ENCODE data around the gene RICTOR. TPM values are rescaled to one million over a fixed set of nuclear protein-coding genes. Genes with fewer than 3 reads are reported as not detected.

The RICTOR gene
- total and polyA plus RNA-seq, 2 donors (not counting 3 experiments of a cell fraction or from before 2014, with no cell fraction given) = 9.2 to 38.0 TPM

DNA sequence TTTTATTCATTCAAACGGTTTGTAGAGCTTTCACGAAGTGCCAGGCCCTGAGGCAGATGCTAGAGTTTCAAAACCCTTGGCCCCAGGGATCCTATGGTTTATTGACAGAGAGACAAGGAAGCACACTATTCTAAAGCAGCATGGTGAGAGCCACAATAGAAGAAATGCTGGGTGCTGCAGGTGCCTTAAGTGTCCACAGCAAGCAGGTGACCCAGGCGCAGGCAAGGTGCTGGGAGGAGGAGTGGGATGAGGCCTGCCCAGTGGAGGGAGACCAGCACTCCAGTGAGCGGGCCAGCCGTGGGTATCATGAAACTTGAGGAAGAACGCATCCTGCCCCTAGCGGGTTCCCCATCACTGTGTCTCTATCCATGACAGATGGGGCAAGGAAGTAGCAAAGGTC, 157.4 kb downstream of the RICTOR start:
- Histone ChIP-seq H3K27ac (ENCODE audit: insufficient read depth, low read depth, low read length) (no peak overlapping the region), H3K4me1 (ENCODE audit: control insufficient read depth, extremely low read depth, insufficient read depth, low read length) (no peaks in the 10 kb centered on the region), H3K4me2 (ENCODE audit: insufficient read depth, low read length) (no peak overlapping the region)

More for the DNA sequence above, 157.4 kb downstream of the RICTOR start:
- no peaks in the 10 kb centered on the region for H3K9me1 ChIP-seq (replicated peaks; ENCODE audit: control insufficient read depth, extremely low read depth, insufficient read depth, low read length)
- dilution Hi-C loops (cut with MboI; ENCODE audit: extremely low pct_ligation_motif_present, low sequenced_read_pairs) (no loop called here), intact Hi-C loops (cut with micrococcal nuclease) (no loop called here)
- CTCF ChIA-PET = interaction anchor here (1.2 to 2.0 kb wide), 2 partner anchors 81 to 84 kb away, joined by 3 to 5 read pairs; no protein-coding TSS in a partner anchor
- no peak overlapping the region for H3K4me3 ChIP-seq (replicated peaks in 1 of 3; ENCODE audit: insufficient read depth in 1 of 3, low read depth in 1 of 3, low read length in 3 of 3)
- no peaks in the 10 kb centered on the region for H3K36me3 ChIP-seq (ENCODE audit: control insufficient read depth in 2 of 2, extremely low read depth in 1 of 2, insufficient read depth in 2 of 2, low read length in 2 of 2)
- H2AFZ ChIP-seq (ENCODE audit: low read depth, low read length) = no peak overlapping the region
- FAIRE-seq = no peak
- H3K9me3 ChIP-seq (replicated peaks; ENCODE audit: control insufficient read depth, insufficient read depth, low read length) = no peaks in the 10 kb centered on the region
- no peak overlapping the region for H3K9ac ChIP-seq (replicated peaks; ENCODE audit: extremely low read depth, insufficient read depth, low read length)
- no peaks in the 10 kb centered on the region for H4K20me1 ChIP-seq (replicated peaks; ENCODE audit: control insufficient read depth, extremely low read depth, insufficient read depth, low read length)
- no peaks in the 10 kb centered on the region for H3K79me2 ChIP-seq (ENCODE audit: control insufficient read depth, insufficient read depth, low read length)
- DNase-seq (ENCODE audit: low read depth, low spot score) = no peak
- TF ChIP-seq FOS (IDR thresholded peaks at IDR 0.05; ENCODE audit: borderline replicate concordance, insufficient read depth, low read length) (no peak), MYC (IDR thresholded peaks at IDR 0.05; ENCODE audit: low read depth, low read length) (no peak), POLR2AphosphoS5 (IDR thresholded peaks at IDR 0.05; ENCODE audit: insufficient read depth, low read depth, low read length) (no peak), JUN (IDR thresholded peaks at IDR 0.05; ENCODE audit: borderline replicate concordance, insufficient read depth, insufficient read length, low read depth) (no peak), GATA2 (IDR thresholded peaks at IDR 0.05; ENCODE audit: insufficient read depth, insufficient read length, low read depth, low read length) (no peak), POLR2A (IDR thresholded peaks at IDR 0.05; ENCODE audit: low read depth, low read length) (no peak), EZH2 (IDR thresholded peaks at IDR 0.05; ENCODE audit: borderline replicate concordance, low read depth, low read length, severe bottlenecking) (no peak)
- TF ChIP-seq, protein P1, sequence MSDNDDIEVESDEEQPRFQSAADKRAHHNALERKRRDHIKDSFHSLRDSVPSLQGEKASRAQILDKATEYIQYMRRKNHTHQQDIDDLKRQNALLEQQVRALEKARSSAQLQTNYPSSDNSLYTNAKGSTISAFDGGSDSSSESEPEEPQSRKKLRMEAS (IDR thresholded peaks at IDR 0.05; ENCODE audit: insufficient read depth, insufficient read length) = no peak
- TF ChIP-seq, protein P2, sequence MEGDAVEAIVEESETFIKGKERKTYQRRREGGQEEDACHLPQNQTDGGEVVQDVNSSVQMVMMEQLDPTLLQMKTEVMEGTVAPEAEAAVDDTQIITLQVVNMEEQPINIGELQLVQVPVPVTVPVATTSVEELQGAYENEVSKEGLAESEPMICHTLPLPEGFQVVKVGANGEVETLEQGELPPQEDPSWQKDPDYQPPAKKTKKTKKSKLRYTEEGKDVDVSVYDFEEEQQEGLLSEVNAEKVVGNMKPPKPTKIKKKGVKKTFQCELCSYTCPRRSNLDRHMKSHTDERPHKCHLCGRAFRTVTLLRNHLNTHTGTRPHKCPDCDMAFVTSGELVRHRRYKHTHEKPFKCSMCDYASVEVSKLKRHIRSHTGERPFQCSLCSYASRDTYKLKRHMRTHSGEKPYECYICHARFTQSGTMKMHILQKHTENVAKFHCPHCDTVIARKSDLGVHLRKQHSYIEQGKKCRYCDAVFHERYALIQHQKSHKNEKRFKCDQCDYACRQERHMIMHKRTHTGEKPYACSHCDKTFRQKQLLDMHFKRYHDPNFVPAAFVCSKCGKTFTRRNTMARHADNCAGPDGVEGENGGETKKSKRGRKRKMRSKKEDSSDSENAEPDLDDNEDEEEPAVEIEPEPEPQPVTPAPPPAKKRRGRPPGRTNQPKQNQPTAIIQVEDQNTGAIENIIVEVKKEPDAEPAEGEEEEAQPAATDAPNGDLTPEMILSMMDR (IDR thresholded peaks at IDR 0.05; ENCODE audit: extremely low read depth in 1 of 2, insufficient read depth in 1 of 2, low read depth in 1 of 2, low read length in 2 of 2) = no peak
- peaks cover 0 to 3% of the 10 kb centered on the region in 2 experiments for H3K27me3 ChIP-seq (ENCODE audit: control insufficient read depth in 2 of 2, insufficient read depth in 2 of 2, low read length in 2 of 2)
- POLR2A ChIA-PET = no interaction called here
- BruUV-seq (replicated peaks) = no TSS peak
